IMR-90 (cell line): ENCODE measurements around the gene DLX3.

Experiments
- BHLHE40 ChIP-seq: fragments of 150-350 bp; IDR thresholded peaks from 2 replicates; pipeline ENCODE4 v1.6.1; 2016; ENCODE audit warnings: mild to moderate bottlenecking, low read depth, low read length
- CEBPB ChIP-seq: IDR thresholded peaks from 2 replicates; pipeline ENCODE4 v1.6.1; 2012; ENCODE audit warnings: low read depth, low read length, improper control_type of control experiment
- CHD1 ChIP-seq: IDR thresholded peaks from 2 replicates; pipeline ENCODE4 v1.6.1; 2012; ENCODE audit warnings: low read depth, low read length, improper control_type of control experiment
- FOS ChIP-seq: fragments of 150-350 bp; IDR thresholded peaks from 2 replicates; pipeline ENCODE4 v1.6.1; 2016; ENCODE audit warnings: low read depth, low read length
- MAFK ChIP-seq: IDR thresholded peaks from 2 replicates; pipeline ENCODE4 v1.6.1; 2012; ENCODE audit warnings: low read depth, low read length, improper control_type of control experiment
- MXI1 ChIP-seq: IDR thresholded peaks from 2 replicates; pipeline ENCODE4 v1.6.1; 2012; ENCODE audit warnings: low read depth, mild to moderate bottlenecking, low read length, moderate library complexity, borderline replicate concordance
- NFE2L2 ChIP-seq: fragments of 150-350 bp; IDR thresholded peaks from 2 replicates; pipeline ENCODE4 v1.6.1; 2016; ENCODE audit warnings: low read depth, mild to moderate bottlenecking, low read length
- POLR2A ChIP-seq: IDR thresholded peaks from 2 replicates; pipeline ENCODE4 v1.6.1; 2012; ENCODE audit warnings: mild to moderate bottlenecking, low read depth, low read length
- RAD21 ChIP-seq: IDR thresholded peaks from 2 replicates; pipeline ENCODE4 v1.6.1; 2012; ENCODE audit warnings: low read length, improper control_type of control experiment
- RCOR1 ChIP-seq: IDR thresholded peaks from 2 replicates; pipeline ENCODE4 v1.6.1; 2012; ENCODE audit warnings: mild to moderate bottlenecking, low read length, improper control_type of control experiment; ENCODE audit not compliant: insufficient replicate concordance
- RFX5 ChIP-seq: IDR thresholded peaks from 2 replicates; pipeline ENCODE4 v1.8.0; 2012; ENCODE audit warnings: low read depth, mild to moderate bottlenecking, low read length, moderate library complexity
- SMC3 ChIP-seq: fragments of 150-350 bp; IDR thresholded peaks from 2 replicates; pipeline ENCODE4 v1.6.1; 2016; ENCODE audit warnings: low read depth, mild to moderate bottlenecking, antibody characterized with exemption, low read length, moderate library complexity
- TF ChIP-seq, protein P1 (sequence below): conservative IDR thresholded peaks from 2 replicates; pipeline ENCODE4 v1.5.1; 2012; ENCODE audit warnings: mild to moderate bottlenecking, low read depth, low read length, improper control_type of control experiment
- TF ChIP-seq, protein P2 (sequence below): fragments of 150-350 bp; IDR thresholded peaks from 2 replicates; pipeline ENCODE4 v1.6.1; 2017; ENCODE audit warnings: mild to moderate bottlenecking, antibody characterized with exemption, low read length, low read depth

DNA sequence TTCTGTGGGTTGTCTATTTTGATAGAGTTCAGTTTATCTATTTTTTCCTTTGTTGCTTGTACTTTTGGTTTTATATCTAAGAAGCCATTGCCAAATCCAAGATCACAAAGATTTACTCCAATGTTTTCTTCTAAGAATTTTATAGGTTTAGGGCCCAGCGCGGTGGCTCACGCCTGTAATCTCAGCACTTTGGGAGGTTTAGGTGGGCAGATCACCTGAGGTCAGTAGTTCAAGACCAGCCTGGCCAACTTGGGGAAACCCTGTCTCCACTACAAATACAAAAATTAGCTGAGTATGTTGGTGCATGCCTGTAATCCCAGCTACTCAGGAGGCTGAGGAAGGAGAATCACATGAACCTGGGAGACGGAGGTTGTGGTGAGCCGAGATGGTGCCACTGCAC is 47.2 kb upstream of the DLX3 start:
- TF ChIP-seq, protein P1, sequence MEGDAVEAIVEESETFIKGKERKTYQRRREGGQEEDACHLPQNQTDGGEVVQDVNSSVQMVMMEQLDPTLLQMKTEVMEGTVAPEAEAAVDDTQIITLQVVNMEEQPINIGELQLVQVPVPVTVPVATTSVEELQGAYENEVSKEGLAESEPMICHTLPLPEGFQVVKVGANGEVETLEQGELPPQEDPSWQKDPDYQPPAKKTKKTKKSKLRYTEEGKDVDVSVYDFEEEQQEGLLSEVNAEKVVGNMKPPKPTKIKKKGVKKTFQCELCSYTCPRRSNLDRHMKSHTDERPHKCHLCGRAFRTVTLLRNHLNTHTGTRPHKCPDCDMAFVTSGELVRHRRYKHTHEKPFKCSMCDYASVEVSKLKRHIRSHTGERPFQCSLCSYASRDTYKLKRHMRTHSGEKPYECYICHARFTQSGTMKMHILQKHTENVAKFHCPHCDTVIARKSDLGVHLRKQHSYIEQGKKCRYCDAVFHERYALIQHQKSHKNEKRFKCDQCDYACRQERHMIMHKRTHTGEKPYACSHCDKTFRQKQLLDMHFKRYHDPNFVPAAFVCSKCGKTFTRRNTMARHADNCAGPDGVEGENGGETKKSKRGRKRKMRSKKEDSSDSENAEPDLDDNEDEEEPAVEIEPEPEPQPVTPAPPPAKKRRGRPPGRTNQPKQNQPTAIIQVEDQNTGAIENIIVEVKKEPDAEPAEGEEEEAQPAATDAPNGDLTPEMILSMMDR, result no peak
- TF ChIP-seq POLR2A, result no peak
- TF ChIP-seq CHD1, result no peak
- TF ChIP-seq BHLHE40, result no peak
- TF ChIP-seq SMC3, result no peak
- no peak for TF ChIP-seq RFX5
- TF ChIP-seq, protein P2, sequence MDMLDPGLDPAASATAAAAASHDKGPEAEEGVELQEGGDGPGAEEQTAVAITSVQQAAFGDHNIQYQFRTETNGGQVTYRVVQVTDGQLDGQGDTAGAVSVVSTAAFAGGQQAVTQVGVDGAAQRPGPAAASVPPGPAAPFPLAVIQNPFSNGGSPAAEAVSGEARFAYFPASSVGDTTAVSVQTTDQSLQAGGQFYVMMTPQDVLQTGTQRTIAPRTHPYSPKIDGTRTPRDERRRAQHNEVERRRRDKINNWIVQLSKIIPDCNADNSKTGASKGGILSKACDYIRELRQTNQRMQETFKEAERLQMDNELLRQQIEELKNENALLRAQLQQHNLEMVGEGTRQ, result no peak
- no peak for TF ChIP-seq MXI1
- TF ChIP-seq RCOR1, result no peak
- TF ChIP-seq CEBPB, result no peak
- TF ChIP-seq NFE2L2, result no peak
- no peak for TF ChIP-seq RAD21
- no peak for TF ChIP-seq MAFK
- TF ChIP-seq FOS, result no peak
